ENCODE measurements around the gene RNF44. TPM values are rescaled to one million over a fixed set of nuclear protein-coding genes. Genes with fewer than 3 reads are reported as not detected.

The RNF44 gene
- polyA plus RNA-seq, 1 donor = 56.3 TPM

DNA sequence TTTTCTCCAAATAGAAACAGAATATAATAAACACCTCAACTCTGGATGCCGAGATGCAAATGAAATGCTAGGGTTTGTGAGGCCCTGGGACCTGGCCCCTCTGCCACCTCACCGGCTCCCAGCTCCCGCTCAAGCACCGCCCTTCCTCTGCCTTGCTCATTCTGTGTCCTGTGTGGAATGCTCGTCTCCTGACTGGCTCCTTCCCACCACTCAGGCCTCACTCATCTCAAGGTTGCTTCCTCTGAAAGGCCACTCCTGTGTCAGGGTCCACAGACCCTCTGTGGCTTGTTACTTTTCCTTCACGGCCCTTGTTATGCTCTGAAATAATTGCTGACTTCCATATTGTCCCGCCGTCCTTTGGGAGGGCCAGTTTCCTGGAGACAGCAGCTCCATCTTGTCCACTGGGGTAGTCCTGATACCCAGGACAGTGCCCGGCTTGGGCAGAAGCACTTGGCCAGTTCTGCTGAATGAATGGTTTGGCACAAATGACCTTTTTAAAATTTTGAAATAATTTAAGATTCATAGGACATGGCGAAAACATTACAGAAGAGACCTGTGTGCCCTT is 15.4 kb downstream of the RNF44 start:
- Histone ChIP-seq H3K27me3 (ENCODE audit: control insufficient read depth, insufficient read depth, low read length) (no peaks in the 10 kb centered on the region), H3K9me3 (ENCODE audit: control insufficient read depth, low read depth, low read length) (no peaks in the 10 kb centered on the region), H3K27ac (ENCODE audit: low read length) (no peak overlapping the region), H3K4me1 (ENCODE audit: control insufficient read depth, insufficient read depth, low read length) (no peaks in the 10 kb centered on the region), H3K4me3 (ENCODE audit: low read length) (no peak overlapping the region), H3K36me3 (ENCODE audit: control insufficient read depth, insufficient read depth, low read length) (no peaks in the 10 kb centered on the region)
- no peak for DNase-seq
- 88% methylated on average over 3 of the region's 10 CpGs for WGBS (ENCODE audit: insufficient coverage, low lambda C conversion rate)

DNA sequence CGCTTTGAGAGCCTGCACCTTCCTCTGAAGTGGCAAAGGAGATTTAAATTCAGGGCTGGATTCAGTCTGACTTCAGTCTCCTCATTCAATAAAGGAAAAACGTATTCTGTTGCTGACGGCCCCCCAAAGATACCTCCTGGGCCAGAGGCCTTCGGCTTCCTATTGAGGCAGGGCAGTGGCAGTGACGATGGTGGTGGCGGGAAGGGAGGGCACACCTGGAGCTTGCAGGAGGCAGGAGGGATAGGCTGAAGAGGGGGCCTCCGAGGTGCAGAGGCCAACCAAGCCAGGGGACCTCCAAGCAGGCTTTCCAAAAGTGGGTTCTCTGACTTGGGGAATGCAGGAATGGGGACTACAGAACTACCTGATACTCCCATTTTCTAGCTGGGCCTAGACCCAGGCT is 15.9 kb downstream of the RNF44 start:
- H3K27ac ChIP-seq (ENCODE audit: low read length) = no peak overlapping the region
- no peaks in the 10 kb centered on the region for H3K4me1 ChIP-seq (ENCODE audit: control insufficient read depth, insufficient read depth, low read length)
- H3K9me3 ChIP-seq (ENCODE audit: control insufficient read depth, low read depth, low read length) = no peaks in the 10 kb centered on the region
- no peaks in the 10 kb centered on the region for H3K36me3 ChIP-seq (ENCODE audit: control insufficient read depth, insufficient read depth, low read length)
- no peak for DNase-seq
- no peak overlapping the region for H3K4me3 ChIP-seq (ENCODE audit: low read length)
- WGBS (ENCODE audit: insufficient coverage, low lambda C conversion rate) = no CpG with 5 or more reads among the region's 7 CpGs
- H3K27me3 ChIP-seq (ENCODE audit: control insufficient read depth, insufficient read depth, low read length) = no peaks in the 10 kb centered on the region

DNA sequence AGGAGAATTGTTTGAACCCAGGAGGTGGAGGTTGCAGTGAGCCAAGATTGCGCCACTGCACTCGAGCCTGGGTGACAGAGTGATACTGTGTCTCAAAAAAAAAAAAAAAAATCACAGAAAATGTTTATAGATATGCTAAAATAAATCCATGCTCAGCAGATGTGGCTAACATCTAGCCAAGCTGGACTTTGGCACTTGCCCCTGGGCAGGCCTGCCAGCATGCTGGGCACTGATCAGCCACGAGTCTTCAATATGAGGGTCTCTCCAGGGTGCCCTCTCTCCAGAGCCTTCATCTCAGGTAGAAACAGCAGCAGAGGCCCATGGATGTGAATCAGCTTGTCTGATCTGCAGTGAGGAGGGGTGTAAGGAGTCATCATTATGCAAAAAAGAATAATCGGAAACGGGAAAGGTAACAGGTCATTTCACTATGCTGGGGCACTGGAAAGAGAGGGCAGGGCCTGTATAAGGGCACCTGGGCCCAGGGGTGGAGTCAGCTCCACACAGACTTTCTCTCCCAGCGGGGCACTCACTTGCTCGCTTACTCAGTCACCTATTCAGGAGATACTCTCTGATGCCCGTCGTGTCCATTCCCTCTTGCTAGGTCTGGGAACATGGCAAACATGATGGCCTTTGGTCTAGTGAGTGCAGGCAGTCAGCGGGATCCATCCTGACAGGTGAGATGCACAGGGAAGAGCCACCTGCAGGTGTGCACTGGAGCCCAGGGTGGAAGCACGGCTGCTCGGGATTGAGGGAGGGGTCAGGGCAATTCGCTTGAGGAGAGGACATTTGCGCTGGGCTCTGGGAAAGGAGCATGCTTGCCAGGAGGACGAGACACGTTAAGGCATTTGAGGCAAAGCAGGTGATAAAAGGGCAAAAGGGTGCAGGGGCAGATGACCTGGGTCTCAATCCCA is 17.1 kb downstream of the RNF44 start:
- Histone ChIP-seq H3K9me3 (ENCODE audit: control insufficient read depth, low read depth, low read length) (no peaks in the 10 kb centered on the region), H3K27ac (ENCODE audit: low read length) (no peak overlapping the region), H3K36me3 (ENCODE audit: control insufficient read depth, insufficient read depth, low read length) (no peaks in the 10 kb centered on the region), H3K4me3 (ENCODE audit: low read length) (no peak overlapping the region), H3K4me1 (ENCODE audit: control insufficient read depth, insufficient read depth, low read length) (no peaks in the 10 kb centered on the region), H3K27me3 (ENCODE audit: control insufficient read depth, insufficient read depth, low read length) (no peaks in the 10 kb centered on the region)
- 40% methylated on average over 1 of the region's 16 CpGs for WGBS (ENCODE audit: insufficient coverage, low lambda C conversion rate)
- DNase-seq = no peak

DNA sequence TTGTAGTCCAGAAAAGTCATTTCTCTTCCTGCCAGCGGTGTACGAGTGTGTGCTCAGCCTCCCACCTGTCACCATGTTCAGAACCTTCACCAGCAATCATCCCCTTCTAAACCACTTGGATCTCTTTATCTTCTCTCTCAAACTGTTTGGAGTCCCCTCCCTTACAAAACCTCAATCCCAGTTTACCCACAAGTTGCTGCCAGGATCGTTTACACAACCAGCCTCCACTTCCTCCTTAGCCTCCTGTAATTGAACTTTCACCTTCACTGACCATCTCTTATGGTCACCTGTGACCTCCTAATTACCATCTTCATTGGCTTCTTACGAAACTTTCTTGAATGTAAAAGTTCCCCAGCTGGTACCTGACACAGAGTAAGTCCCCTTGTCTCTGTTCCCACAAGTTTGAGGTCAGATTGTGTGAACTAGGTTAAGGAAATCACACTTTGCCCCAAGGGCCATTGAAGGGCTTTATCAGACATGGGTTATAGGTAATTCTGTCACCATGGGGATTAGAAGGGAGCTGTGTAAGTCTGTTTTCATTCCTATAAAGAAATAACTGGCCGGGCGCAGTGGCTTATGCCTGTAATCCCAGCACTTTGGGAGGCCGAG is 20.0 kb downstream of the RNF44 start:
- H3K36me3 ChIP-seq (ENCODE audit: control insufficient read depth, insufficient read depth, low read length) = no peaks in the 10 kb centered on the region
- H3K27me3 ChIP-seq (ENCODE audit: control insufficient read depth, insufficient read depth, low read length) = no peaks in the 10 kb centered on the region
- no CpG with 5 or more reads among the region's 7 CpGs for WGBS (ENCODE audit: insufficient coverage, low lambda C conversion rate)
- no peak overlapping the region for H3K27ac ChIP-seq (ENCODE audit: low read length)
- DNase-seq = no peak
- H3K4me3 ChIP-seq (ENCODE audit: low read length) = no peak overlapping the region
- H3K4me1 ChIP-seq (ENCODE audit: control insufficient read depth, insufficient read depth, low read length) = no peaks in the 10 kb centered on the region
- H3K9me3 ChIP-seq (ENCODE audit: control insufficient read depth, low read depth, low read length) = no peaks in the 10 kb centered on the region

DNA sequence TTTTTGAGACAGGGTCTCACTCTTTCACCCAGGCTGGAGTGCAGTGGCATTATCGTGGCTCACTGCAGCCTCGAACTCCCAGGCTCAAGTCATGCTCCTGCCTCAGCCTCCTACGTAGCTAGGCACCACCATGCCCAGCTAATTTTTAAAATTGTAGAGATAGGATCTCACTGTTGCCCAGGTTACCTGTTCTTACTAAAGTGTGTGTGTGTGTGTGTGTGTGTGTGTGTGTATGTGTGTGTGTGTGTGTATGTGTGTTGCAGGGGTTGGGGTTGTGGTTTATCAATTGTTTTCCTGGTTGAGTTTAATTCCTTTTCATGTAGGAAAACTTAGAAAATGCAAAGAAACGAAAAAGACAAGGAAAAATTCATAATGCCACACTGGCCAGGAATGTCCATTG is 21.8 kb downstream of the RNF44 start:
- no peak overlapping the region for H3K4me3 ChIP-seq (ENCODE audit: low read length)
- no peak overlapping the region for H3K27ac ChIP-seq (ENCODE audit: low read length)
- no peaks in the 10 kb centered on the region for H3K9me3 ChIP-seq (ENCODE audit: control insufficient read depth, low read depth, low read length)
- no peaks in the 10 kb centered on the region for H3K27me3 ChIP-seq (ENCODE audit: control insufficient read depth, insufficient read depth, low read length)
- DNase-seq = no peak
- WGBS (ENCODE audit: insufficient coverage, low lambda C conversion rate) = 80% methylated on average over 1 of the region's 4 CpGs
- H3K36me3 ChIP-seq (ENCODE audit: control insufficient read depth, insufficient read depth, low read length) = no peaks in the 10 kb centered on the region
- H3K4me1 ChIP-seq (ENCODE audit: control insufficient read depth, insufficient read depth, low read length) = no peaks in the 10 kb centered on the region

DNA sequence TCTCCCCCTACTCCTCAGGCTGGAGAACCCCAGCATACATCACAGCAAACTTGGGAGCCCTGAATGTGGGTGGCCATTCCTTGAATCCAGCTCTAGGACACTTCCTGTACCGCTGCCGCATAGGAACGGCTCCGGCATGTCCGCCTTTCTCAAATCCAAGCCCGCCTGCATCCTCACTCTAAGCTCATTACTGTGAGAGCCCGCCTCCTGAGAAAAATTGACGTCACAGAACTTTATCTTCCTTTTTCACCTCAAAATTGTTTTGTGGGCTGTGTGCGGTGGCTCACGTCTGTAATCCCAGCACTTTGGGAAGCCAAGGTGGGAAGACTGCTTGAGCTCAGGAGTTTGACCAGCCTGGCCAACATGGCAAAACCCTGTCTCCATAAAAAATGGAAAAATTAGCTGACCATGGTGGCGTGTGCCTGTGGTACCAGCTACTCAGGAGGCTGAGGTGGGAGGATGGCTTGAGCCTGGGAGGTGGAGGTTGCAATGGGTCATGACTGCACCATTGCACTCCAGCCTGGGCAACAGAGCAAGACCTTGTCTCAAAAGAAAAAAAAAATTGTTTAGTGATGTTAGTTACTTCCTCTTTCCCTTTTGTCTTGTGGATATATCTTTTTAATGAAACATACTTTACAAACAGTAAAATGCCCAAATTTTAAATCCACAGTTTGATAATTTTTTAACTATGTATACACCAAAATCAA is 22.8 kb downstream of the RNF44 start:
- H3K36me3 ChIP-seq (ENCODE audit: control insufficient read depth, insufficient read depth, low read length) = peaks cover 7% of the 10 kb centered on the region
- WGBS (ENCODE audit: insufficient coverage, low lambda C conversion rate) = no CpG with 5 or more reads among the region's 11 CpGs
- H3K9me3 ChIP-seq (ENCODE audit: control insufficient read depth, low read depth, low read length) = no peaks in the 10 kb centered on the region
- no peak overlapping the region for H3K27ac ChIP-seq (ENCODE audit: low read length)
- H3K4me3 ChIP-seq (ENCODE audit: low read length) = no peak overlapping the region
- no peaks in the 10 kb centered on the region for H3K4me1 ChIP-seq (ENCODE audit: control insufficient read depth, insufficient read depth, low read length)
- DNase-seq = no peak
- no peaks in the 10 kb centered on the region for H3K27me3 ChIP-seq (ENCODE audit: control insufficient read depth, insufficient read depth, low read length)

GRCh38 chr5:176513788-176514187 is 23.4 kb downstream of the RNF44 start:
- Histone ChIP-seq H3K27ac (ENCODE audit: low read length) (no peak overlapping the region), H3K27me3 (ENCODE audit: control insufficient read depth, insufficient read depth, low read length) (no peaks in the 10 kb centered on the region), H3K4me3 (ENCODE audit: low read length) (no peak overlapping the region), H3K4me1 (ENCODE audit: control insufficient read depth, insufficient read depth, low read length) (no peaks in the 10 kb centered on the region), H3K9me3 (ENCODE audit: control insufficient read depth, low read depth, low read length) (no peaks in the 10 kb centered on the region), H3K36me3 (ENCODE audit: control insufficient read depth, insufficient read depth, low read length) (peaks cover 14% of the 10 kb centered on the region)
- DNase-seq = no peak
- 76% methylated on average over 5 of the region's 12 CpGs for WGBS (ENCODE audit: insufficient coverage, low lambda C conversion rate)

- peaks cover 4% of the 10 kb centered on the region for H3K4me1 ChIP-seq (ENCODE audit: control insufficient read depth, insufficient read depth, low read length)
- H3K27ac ChIP-seq (ENCODE audit: low read length) = no peak overlapping the region
- H3K9me3 ChIP-seq (ENCODE audit: control insufficient read depth, low read depth, low read length) = no peaks in the 10 kb centered on the region
- DNase-seq = no peak
- 83% methylated on average over 1 of the region's 4 CpGs for WGBS (ENCODE audit: insufficient coverage, low lambda C conversion rate)
- no peaks in the 10 kb centered on the region for H3K27me3 ChIP-seq (ENCODE audit: control insufficient read depth, insufficient read depth, low read length)
- peaks cover 45% of the 10 kb centered on the region for H3K36me3 ChIP-seq (ENCODE audit: control insufficient read depth, insufficient read depth, low read length)
- H3K4me3 ChIP-seq (ENCODE audit: low read length) = no peak overlapping the region
Observed at GRCh38 chr5:176508603-176509002, 28.6 kb downstream of the RNF44 start.

DNA sequence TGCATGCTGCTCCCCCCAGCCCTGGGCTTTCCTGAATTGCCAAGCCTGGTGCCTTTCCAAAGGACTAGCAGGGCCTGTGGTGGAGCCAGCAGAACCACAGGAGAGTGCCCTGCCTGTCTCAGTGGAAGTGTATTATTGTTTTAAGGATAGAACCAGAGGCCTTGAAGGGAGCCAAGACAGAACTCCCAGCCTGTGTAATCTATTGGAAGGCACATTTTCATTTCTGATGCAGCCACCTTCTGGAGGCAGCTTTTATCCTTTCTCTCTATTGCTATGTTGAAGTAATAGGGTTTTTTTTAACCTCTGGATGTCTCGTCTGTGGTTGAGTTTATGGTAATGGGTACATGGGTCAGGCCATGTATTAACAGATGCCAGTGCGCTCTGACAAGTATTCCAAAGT is 29.3 kb downstream of the RNF44 start:
- H3K36me3 ChIP-seq (ENCODE audit: control insufficient read depth, insufficient read depth, low read length) = peaks cover 45% of the 10 kb centered on the region

DNA sequence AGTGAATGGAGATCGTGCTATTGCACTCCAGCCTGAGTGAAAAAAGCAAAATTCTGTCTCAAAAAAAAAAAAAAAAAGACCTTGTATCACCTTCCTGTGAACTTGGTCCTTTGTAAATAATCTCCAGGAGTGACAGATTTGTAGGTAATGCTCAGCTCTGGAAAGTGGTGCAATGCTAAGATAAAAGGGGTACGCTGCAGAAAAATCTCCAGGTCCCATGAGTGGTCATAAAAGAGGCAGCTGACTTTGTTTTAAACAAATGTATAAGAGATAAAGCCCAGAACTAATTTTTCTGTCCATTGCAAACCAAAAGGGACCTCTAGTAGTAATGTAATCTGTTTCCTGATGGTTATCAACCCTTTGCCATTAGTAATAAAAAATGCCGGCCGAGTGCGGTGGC is 33.7 kb downstream of the RNF44 start:
- WGBS (ENCODE audit: insufficient coverage, low lambda C conversion rate) = 40% methylated on average over 1 of the region's 5 CpGs
- DNase-seq = peak; percentile 88 to 95
- Histone ChIP-seq H3K4me1 (ENCODE audit: control insufficient read depth, insufficient read depth, low read length) (peaks cover 8% of the 10 kb centered on the region), H3K9me3 (ENCODE audit: control insufficient read depth, low read depth, low read length) (no peaks in the 10 kb centered on the region), H3K27me3 (ENCODE audit: control insufficient read depth, insufficient read depth, low read length) (no peaks in the 10 kb centered on the region), H3K27ac (ENCODE audit: low read length) (peak overlapping the region; percentile 54), H3K36me3 (ENCODE audit: control insufficient read depth, insufficient read depth, low read length) (peaks cover 66% of the 10 kb centered on the region), H3K4me3 (ENCODE audit: low read length) (no peak overlapping the region)

More for the DNA sequence above, 29.3 kb downstream of the RNF44 start:
- WGBS (ENCODE audit: insufficient coverage, low lambda C conversion rate) = no CpG with 5 or more reads among the region's 2 CpGs
- no peaks in the 10 kb centered on the region for H3K9me3 ChIP-seq (ENCODE audit: control insufficient read depth, low read depth, low read length)
- no peak overlapping the region for H3K4me3 ChIP-seq (ENCODE audit: low read length)
- H3K27ac ChIP-seq (ENCODE audit: low read length) = no peak overlapping the region
- no peak for DNase-seq
- H3K4me1 ChIP-seq (ENCODE audit: control insufficient read depth, insufficient read depth, low read length) = peaks cover 6% of the 10 kb centered on the region
- no peaks in the 10 kb centered on the region for H3K27me3 ChIP-seq (ENCODE audit: control insufficient read depth, insufficient read depth, low read length)
